Mesothelial cell of epicardium (in vitro differentiated cells): Measurements from ENCODE around the gene SYNGR2. TPM values are rescaled to one million over a fixed set of nuclear protein-coding genes. Genes with fewer than 3 reads are reported as not detected.

Source experiments
- DNase-seq, 2 experiments: peaks; one replicate each; pipeline ENCODE4 v3.0.0; 2021; ENCODE audit warnings: low spot score in 2 of 2; ENCODE audit not compliant: unreplicated experiment in 2 of 2
- H3K27ac Mint-ChIP-seq: 2 replicates; pipeline ENCODE4 v1.8.0; 2021; ENCODE audit warnings: mixed read lengths
- H3K27me3 Mint-ChIP-seq: 2 replicates; pipeline ENCODE4 v1.8.0; 2021; ENCODE audit warnings: low read depth, mixed read lengths
- H3K36me3 Mint-ChIP-seq: 2 replicates; pipeline ENCODE4 v1.8.0; 2021; ENCODE audit warnings: mixed read lengths
- H3K4me1 Mint-ChIP-seq: 2 replicates; pipeline ENCODE4 v1.8.0; 2021; ENCODE audit warnings: mixed read lengths
- H3K4me3 Mint-ChIP-seq: 2 replicates; pipeline ENCODE4 v1.8.0; 2021; ENCODE audit warnings: mild to moderate bottlenecking, moderate library complexity, mixed read lengths
- H3K9me3 Mint-ChIP-seq: 2 replicates; pipeline ENCODE4 v1.8.0; 2021; ENCODE audit warnings: mixed read lengths
- total RNA-seq: library from RNA; stranded (reverse); gene quantifications from 3 replicates; pipeline ENCODE4 v1.2.1, GENCODE V29; 2021
- TF ChIP-seq, protein P1 (sequence below): fragments of 200-600 bp; sonication (generic); IDR thresholded peaks from one replicate; pipeline ENCODE4 v1.5.0; 2021; ENCODE audit warnings: antibody characterized with exemption; ENCODE audit not compliant: unreplicated experiment

Gene SYNGR2
- total RNA-seq, 1 donor from 2014 or later = 52.0 TPM

DNA sequence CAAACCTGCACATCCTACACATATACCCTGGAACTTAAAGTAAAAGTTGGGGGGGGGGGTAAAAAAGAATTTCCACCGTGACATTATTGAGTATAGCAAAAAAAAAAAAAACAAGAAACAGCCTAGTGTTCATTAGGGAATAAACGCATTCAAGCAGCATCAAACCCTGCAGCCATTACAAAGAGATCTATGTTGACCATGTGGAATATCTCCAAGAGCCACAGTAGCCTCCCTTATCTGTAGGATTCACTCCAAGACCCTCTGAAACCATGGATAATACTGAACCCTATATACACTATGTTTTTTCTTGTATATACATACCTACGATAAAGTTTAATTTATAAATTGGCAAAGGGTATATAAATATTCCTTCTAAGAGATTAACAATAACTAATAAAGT is 40.1 kb downstream of the SYNGR2 start:
- TF ChIP-seq, protein P1, sequence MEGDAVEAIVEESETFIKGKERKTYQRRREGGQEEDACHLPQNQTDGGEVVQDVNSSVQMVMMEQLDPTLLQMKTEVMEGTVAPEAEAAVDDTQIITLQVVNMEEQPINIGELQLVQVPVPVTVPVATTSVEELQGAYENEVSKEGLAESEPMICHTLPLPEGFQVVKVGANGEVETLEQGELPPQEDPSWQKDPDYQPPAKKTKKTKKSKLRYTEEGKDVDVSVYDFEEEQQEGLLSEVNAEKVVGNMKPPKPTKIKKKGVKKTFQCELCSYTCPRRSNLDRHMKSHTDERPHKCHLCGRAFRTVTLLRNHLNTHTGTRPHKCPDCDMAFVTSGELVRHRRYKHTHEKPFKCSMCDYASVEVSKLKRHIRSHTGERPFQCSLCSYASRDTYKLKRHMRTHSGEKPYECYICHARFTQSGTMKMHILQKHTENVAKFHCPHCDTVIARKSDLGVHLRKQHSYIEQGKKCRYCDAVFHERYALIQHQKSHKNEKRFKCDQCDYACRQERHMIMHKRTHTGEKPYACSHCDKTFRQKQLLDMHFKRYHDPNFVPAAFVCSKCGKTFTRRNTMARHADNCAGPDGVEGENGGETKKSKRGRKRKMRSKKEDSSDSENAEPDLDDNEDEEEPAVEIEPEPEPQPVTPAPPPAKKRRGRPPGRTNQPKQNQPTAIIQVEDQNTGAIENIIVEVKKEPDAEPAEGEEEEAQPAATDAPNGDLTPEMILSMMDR = no peak
- no peaks in the 10 kb centered on the region for H3K9me3 Mint-ChIP-seq

DNA sequence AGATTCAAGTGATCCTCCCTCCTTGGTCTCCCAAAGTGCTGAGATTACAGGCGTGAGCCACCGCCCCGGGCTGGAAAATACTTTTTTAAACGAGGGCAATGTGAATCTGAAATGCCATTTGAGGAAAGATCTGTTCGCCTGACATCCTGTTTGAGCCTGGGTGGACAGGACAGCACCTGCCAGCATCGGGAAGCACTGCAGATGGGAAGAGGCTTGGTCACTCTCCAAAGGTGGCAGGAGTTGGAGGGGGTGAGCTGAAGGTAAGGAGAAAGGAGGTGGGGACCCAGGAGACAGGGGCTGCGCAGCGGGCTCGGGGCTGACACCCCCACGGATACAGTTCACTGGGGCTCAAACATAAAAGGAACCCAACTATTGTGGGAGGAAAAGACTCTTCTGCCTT is 41.7 kb downstream of the SYNGR2 start:
- TF ChIP-seq, protein P1 = no peak
- Mint-ChIP-seq H3K4me1 (peaks cover 11% of the 10 kb centered on the region), H3K36me3 (no peaks in the 10 kb centered on the region), H3K27ac (no peak overlapping the region), H3K4me3 (no peak overlapping the region), H3K9me3 (no peaks in the 10 kb centered on the region), H3K27me3 (no peaks in the 10 kb centered on the region)
- DNase-seq = no peak

More for the DNA sequence above, 40.1 kb downstream of the SYNGR2 start:
- Mint-ChIP-seq H3K27me3 (no peaks in the 10 kb centered on the region), H3K36me3 (peaks cover 3% of the 10 kb centered on the region), H3K27ac (no peak overlapping the region), H3K4me3 (no peak overlapping the region), H3K4me1 (peaks cover 5% of the 10 kb centered on the region)
- DNase-seq = no peak

DNA sequence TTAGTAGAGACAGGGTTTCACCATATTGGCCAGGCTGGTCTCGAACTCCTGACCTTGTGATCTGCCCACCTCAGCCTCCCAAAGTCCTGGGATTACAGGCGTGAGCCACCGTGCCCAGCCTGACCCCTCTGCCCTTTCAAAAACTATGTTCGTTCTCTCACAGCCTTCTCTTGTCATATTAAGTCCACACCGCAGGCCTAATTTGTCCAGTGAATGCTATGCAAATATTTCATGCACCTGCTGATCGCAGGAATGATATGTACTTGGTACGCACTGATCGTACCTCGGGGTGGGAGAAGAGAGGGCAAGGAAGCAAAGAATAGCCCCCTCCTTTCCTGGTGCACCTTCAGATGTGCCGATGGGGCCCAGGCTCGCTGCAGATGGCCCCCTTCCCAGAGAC is 42.7 kb downstream of the SYNGR2 start:
- Mint-ChIP-seq H3K9me3 (no peaks in the 10 kb centered on the region), H3K36me3 (no peaks in the 10 kb centered on the region), H3K27me3 (no peaks in the 10 kb centered on the region), H3K4me1 (peaks cover 16% of the 10 kb centered on the region), H3K4me3 (no peak overlapping the region), H3K27ac (peak overlapping the region; percentile 53)
- TF ChIP-seq, protein P1 = no peak
- DNase-seq = no peak

DNA sequence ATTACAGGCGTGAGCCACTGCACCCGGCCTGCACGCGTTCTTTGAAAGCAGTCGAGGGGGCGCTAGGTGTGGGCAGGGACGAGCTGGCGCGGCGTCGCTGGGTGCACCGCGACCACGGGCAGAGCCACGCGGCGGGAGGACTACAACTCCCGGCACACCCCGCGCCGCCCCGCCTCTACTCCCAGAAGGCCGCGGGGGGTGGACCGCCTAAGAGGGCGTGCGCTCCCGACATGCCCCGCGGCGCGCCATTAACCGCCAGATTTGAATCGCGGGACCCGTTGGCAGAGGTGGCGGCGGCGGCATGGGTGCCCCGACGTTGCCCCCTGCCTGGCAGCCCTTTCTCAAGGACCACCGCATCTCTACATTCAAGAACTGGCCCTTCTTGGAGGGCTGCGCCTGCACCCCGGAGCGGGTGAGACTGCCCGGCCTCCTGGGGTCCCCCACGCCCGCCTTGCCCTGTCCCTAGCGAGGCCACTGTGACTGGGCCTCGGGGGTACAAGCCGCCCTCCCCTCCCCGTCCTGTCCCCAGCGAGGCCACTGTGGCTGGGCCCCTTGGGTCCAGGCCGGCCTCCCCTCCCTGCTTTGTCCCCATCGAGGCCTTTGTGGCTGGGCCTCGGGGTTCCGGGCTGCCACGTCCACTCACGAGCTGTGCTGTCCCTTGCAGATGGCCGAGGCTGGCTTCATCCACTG is 45.8 kb downstream of the SYNGR2 start, which contains the start of gene BIRC5:
Gene BIRC5 (plus strand): TSS at position 238 of the 690 bp plus-strand sequence. CDS start 64 bp downstream, at position 302.
- Mint-ChIP-seq H3K36me3 (peaks cover 5% of the 10 kb centered on the region), H3K9me3 (no peaks in the 10 kb centered on the region), H3K27me3 (no peaks in the 10 kb centered on the region), H3K4me3 (peak within 1 kb of the TSS; percentile 83), H3K27ac (peak within 1 kb of the TSS; percentile 76), H3K4me1 (peaks cover 16% of the 10 kb centered on the region)
- TF ChIP-seq, protein P1 = no peak
- DNase-seq = peak; percentile 91

DNA sequence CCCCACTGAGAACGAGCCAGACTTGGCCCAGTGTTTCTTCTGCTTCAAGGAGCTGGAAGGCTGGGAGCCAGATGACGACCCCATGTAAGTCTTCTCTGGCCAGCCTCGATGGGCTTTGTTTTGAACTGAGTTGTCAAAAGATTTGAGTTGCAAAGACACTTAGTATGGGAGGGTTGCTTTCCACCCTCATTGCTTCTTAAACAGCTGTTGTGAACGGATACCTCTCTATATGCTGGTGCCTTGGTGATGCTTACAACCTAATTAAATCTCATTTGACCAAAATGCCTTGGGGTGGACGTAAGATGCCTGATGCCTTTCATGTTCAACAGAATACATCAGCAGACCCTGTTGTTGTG is 46.3 kb downstream of the SYNGR2 start:
- Mint-ChIP-seq H3K4me1 (peaks cover 16% of the 10 kb centered on the region), H3K4me3 (peak overlapping the region; percentile 83), H3K9me3 (no peaks in the 10 kb centered on the region), H3K36me3 (peaks cover 9% of the 10 kb centered on the region), H3K27me3 (no peaks in the 10 kb centered on the region), H3K27ac (peak overlapping the region; percentile 76)
- TF ChIP-seq, protein P1 = no peak
- DNase-seq = no peak
